ENCODE results near the gene ADGRG6. TPM values are rescaled to one million over a fixed set of nuclear protein-coding genes. Genes with fewer than 3 reads are reported as not detected.

ADGRG6 gene
- polyA plus RNA-seq (2013) = 39.0 and 41.3 TPM in 2 replicates

- H3K18ac ChIP-seq (ENCODE audit: low read length) = peak within 1 kb of the TSS; percentile 68
- H3K23ac ChIP-seq (ENCODE audit: low read length) = peak within 1 kb of the TSS; percentile 73
- H3K36me3 ChIP-seq (ENCODE audit: control insufficient read depth in 1 of 2, insufficient read depth in 2 of 2, low read length in 2 of 2) = no peaks in the 10 kb centered on the region
- H2AK5ac ChIP-seq (ENCODE audit: low read length) = peak within 1 kb of the TSS; percentile 82
- H3K4me1 ChIP-seq (ENCODE audit: control insufficient read depth in 1 of 2, insufficient read depth in 2 of 2, low read length in 2 of 2) = peaks cover 0 to 9% of the 10 kb centered on the region in 2 experiments
- peak within 1 kb of the TSS; percentile 18 for H3K4ac ChIP-seq (ENCODE audit: low read depth, low read length)
- peak within 1 kb of the TSS; percentile 89 for H3K4me2 ChIP-seq (ENCODE audit: low read length)
- peaks cover 21% of the 10 kb centered on the region for H3K79me1 ChIP-seq (ENCODE audit: low read length)
- peak within 1 kb of the TSS; percentile 78 for H2AFZ ChIP-seq (ENCODE audit: insufficient read depth, low read length, poor library complexity)
- H4K12ac ChIP-seq (ENCODE audit: low read depth, low read length) = peak within 1 kb of the TSS; percentile 65
- H3K79me2 ChIP-seq (ENCODE audit: control insufficient read depth, insufficient read depth, low read length, poor library complexity) = peaks cover 9% of the 10 kb centered on the region
- H4K91ac ChIP-seq (ENCODE audit: low read depth, low read length) = peak within 1 kb of the TSS; percentile 83
- peak within 1 kb of the TSS; percentile 74 for H3K27ac ChIP-seq (ENCODE audit: low read depth, low read length)
- peak within 1 kb of the TSS; percentile 82 for H4K8ac ChIP-seq (ENCODE audit: low read depth, low read length)
- DNase-seq = peak; percentile 56 to 75
- H2BK5ac ChIP-seq (ENCODE audit: low read depth, low read length, poor library complexity) = peak within 1 kb of the TSS; percentile 47
- H2BK120ac ChIP-seq (ENCODE audit: insufficient read depth, low read length, poor library complexity) = peak within 1 kb of the TSS; percentile 61
- H2BK12ac ChIP-seq (ENCODE audit: low read length) = peak within 1 kb of the TSS; percentile 68
- no peaks in the 10 kb centered on the region for H3K9me3 ChIP-seq (ENCODE audit: insufficient read depth, low read depth, low read length)
- peak within 1 kb of the TSS; percentile 85 for H3K9ac ChIP-seq (ENCODE audit: low read length)
- H3K27me3 ChIP-seq (ENCODE audit: insufficient read depth, low read length) = no peaks in the 10 kb centered on the region
- peak within 1 kb of the TSS; percentile 81 for H3K4me3 ChIP-seq (ENCODE audit: low read depth, low read length)
- no CpG with 5 or more reads among the region's 69 CpGs for WGBS (ENCODE audit: extremely low coverage, insufficient coverage, insufficient read length)
- H3K14ac ChIP-seq (ENCODE audit: low read length) = peak within 1 kb of the TSS; percentile 82
Observed at GRCh38 chr6:142301651-142302391, at the start of gene ADGRG6. ADGRG6 (plus strand) TSS chr6:142302007; CDS start chr6:142302330, 323 bp downstream.

GRCh38 chr6:142254513-142254912 is 47.3 kb upstream of the ADGRG6 start:
- H4K8ac ChIP-seq (ENCODE audit: low read depth, low read length) = no peak overlapping the region
- no peak overlapping the region for H4K12ac ChIP-seq (ENCODE audit: low read depth, low read length)
- H3K23ac ChIP-seq (ENCODE audit: low read length) = no peak overlapping the region
- no peak overlapping the region for H2BK5ac ChIP-seq (ENCODE audit: low read depth, low read length, poor library complexity)
- no peak overlapping the region for H3K4ac ChIP-seq (ENCODE audit: low read depth, low read length)
- H2AFZ ChIP-seq (ENCODE audit: insufficient read depth, low read length, poor library complexity) = no peak overlapping the region
- no peak overlapping the region for H2BK12ac ChIP-seq (ENCODE audit: low read length)
- no peak overlapping the region for H2BK120ac ChIP-seq (ENCODE audit: insufficient read depth, low read length, poor library complexity)
- H3K27me3 ChIP-seq (ENCODE audit: insufficient read depth, low read length) = no peaks in the 10 kb centered on the region
- H3K4me1 ChIP-seq (ENCODE audit: control insufficient read depth in 1 of 2, insufficient read depth in 2 of 2, low read length in 2 of 2) = no peaks in the 10 kb centered on the region
- H3K9ac ChIP-seq (ENCODE audit: low read length) = no peak overlapping the region
- no peaks in the 10 kb centered on the region for H3K36me3 ChIP-seq (ENCODE audit: control insufficient read depth in 1 of 2, insufficient read depth in 2 of 2, low read length in 2 of 2)
- H3K18ac ChIP-seq (ENCODE audit: low read length) = no peak overlapping the region
- H3K4me3 ChIP-seq (ENCODE audit: low read depth, low read length) = no peak overlapping the region
- H4K91ac ChIP-seq (ENCODE audit: low read depth, low read length) = no peak overlapping the region
- WGBS (ENCODE audit: extremely low coverage, insufficient coverage, insufficient read length) = no CpG with 5 or more reads among the region's 6 CpGs
- H2AK5ac ChIP-seq (ENCODE audit: low read length) = no peak overlapping the region
- H3K14ac ChIP-seq (ENCODE audit: low read length) = no peak overlapping the region
- no peak overlapping the region for H3K4me2 ChIP-seq (ENCODE audit: low read length)
- no peak overlapping the region for H3K27ac ChIP-seq (ENCODE audit: low read depth, low read length)
- no peaks in the 10 kb centered on the region for H3K9me3 ChIP-seq (ENCODE audit: insufficient read depth, low read depth, low read length)
- H3K79me2 ChIP-seq (ENCODE audit: control insufficient read depth, insufficient read depth, low read length, poor library complexity) = no peaks in the 10 kb centered on the region
- H3K79me1 ChIP-seq (ENCODE audit: low read length) = no peaks in the 10 kb centered on the region
- DNase-seq = no peak

GRCh38 chr6:142255785-142256184 is 46.0 kb upstream of the ADGRG6 start:
- Histone ChIP-seq H2BK5ac (ENCODE audit: low read depth, low read length, poor library complexity) (no peak overlapping the region), H3K79me2 (ENCODE audit: control insufficient read depth, insufficient read depth, low read length, poor library complexity) (no peaks in the 10 kb centered on the region), H4K91ac (ENCODE audit: low read depth, low read length) (no peak overlapping the region), H3K9me3 (ENCODE audit: insufficient read depth, low read depth, low read length) (no peaks in the 10 kb centered on the region), H3K9ac (ENCODE audit: low read length) (no peak overlapping the region), H3K4me3 (ENCODE audit: low read depth, low read length) (no peak overlapping the region), H2AK5ac (ENCODE audit: low read length) (no peak overlapping the region), H4K8ac (ENCODE audit: low read depth, low read length) (no peak overlapping the region), H3K79me1 (ENCODE audit: low read length) (no peaks in the 10 kb centered on the region), H3K27me3 (ENCODE audit: insufficient read depth, low read length) (no peaks in the 10 kb centered on the region), H2BK120ac (ENCODE audit: insufficient read depth, low read length, poor library complexity) (no peak overlapping the region), H3K36me3 (ENCODE audit: control insufficient read depth in 1 of 2, insufficient read depth in 2 of 2, low read length in 2 of 2) (no peaks in the 10 kb centered on the region), H3K4me2 (ENCODE audit: low read length) (no peak overlapping the region), H4K12ac (ENCODE audit: low read depth, low read length) (no peak overlapping the region), H3K14ac (ENCODE audit: low read length) (no peak overlapping the region), H3K27ac (ENCODE audit: low read depth, low read length) (no peak overlapping the region), H2BK12ac (ENCODE audit: low read length) (no peak overlapping the region), H3K4me1 (ENCODE audit: control insufficient read depth in 1 of 2, insufficient read depth in 2 of 2, low read length in 2 of 2) (no peaks in the 10 kb centered on the region), H3K23ac (ENCODE audit: low read length) (no peak overlapping the region), H3K18ac (ENCODE audit: low read length) (no peak overlapping the region), H2AFZ (ENCODE audit: insufficient read depth, low read length, poor library complexity) (no peak overlapping the region), H3K4ac (ENCODE audit: low read depth, low read length) (no peak overlapping the region)
- no CpG with 5 or more reads among the region's 2 CpGs for WGBS (ENCODE audit: extremely low coverage, insufficient coverage, insufficient read length)
- DNase-seq = no peak

GRCh38 chr6:142258305-142258704 is 43.5 kb upstream of the ADGRG6 start:
- H3K79me1 ChIP-seq (ENCODE audit: low read length) = no peaks in the 10 kb centered on the region
- H3K27me3 ChIP-seq (ENCODE audit: insufficient read depth, low read length) = no peaks in the 10 kb centered on the region
- H2BK5ac ChIP-seq (ENCODE audit: low read depth, low read length, poor library complexity) = no peak overlapping the region
- H4K12ac ChIP-seq (ENCODE audit: low read depth, low read length) = no peak overlapping the region
- peak; percentile 91 to 97 for DNase-seq
- H3K4ac ChIP-seq (ENCODE audit: low read depth, low read length) = no peak overlapping the region
- no peak overlapping the region for H4K91ac ChIP-seq (ENCODE audit: low read depth, low read length)
- no peak overlapping the region for H3K27ac ChIP-seq (ENCODE audit: low read depth, low read length)
- no peak overlapping the region for H2AFZ ChIP-seq (ENCODE audit: insufficient read depth, low read length, poor library complexity)
- H4K8ac ChIP-seq (ENCODE audit: low read depth, low read length) = no peak overlapping the region
- H3K79me2 ChIP-seq (ENCODE audit: control insufficient read depth, insufficient read depth, low read length, poor library complexity) = no peaks in the 10 kb centered on the region
- H3K36me3 ChIP-seq (ENCODE audit: control insufficient read depth in 1 of 2, insufficient read depth in 2 of 2, low read length in 2 of 2) = no peaks in the 10 kb centered on the region
- WGBS (ENCODE audit: extremely low coverage, insufficient coverage, insufficient read length) = no CpG with 5 or more reads among the region's 6 CpGs
- H3K14ac ChIP-seq (ENCODE audit: low read length) = no peak overlapping the region
- H3K23ac ChIP-seq (ENCODE audit: low read length) = no peak overlapping the region
- no peak overlapping the region for H2AK5ac ChIP-seq (ENCODE audit: low read length)
- H3K18ac ChIP-seq (ENCODE audit: low read length) = no peak overlapping the region
- no peak overlapping the region for H3K4me2 ChIP-seq (ENCODE audit: low read length)
- H3K9ac ChIP-seq (ENCODE audit: low read length) = no peak overlapping the region
- H3K4me1 ChIP-seq (ENCODE audit: control insufficient read depth in 1 of 2, insufficient read depth in 2 of 2, low read length in 2 of 2) = no peaks in the 10 kb centered on the region
- no peaks in the 10 kb centered on the region for H3K9me3 ChIP-seq (ENCODE audit: insufficient read depth, low read depth, low read length)
- H2BK120ac ChIP-seq (ENCODE audit: insufficient read depth, low read length, poor library complexity) = no peak overlapping the region
- H3K4me3 ChIP-seq (ENCODE audit: low read depth, low read length) = no peak overlapping the region
- H2BK12ac ChIP-seq (ENCODE audit: low read length) = no peak overlapping the region

Measured in trophoblast cell (in vitro differentiated cells and primary cell).